IPS DF 4.7 (cell line): ENCODE measurements around the gene DNAJB5.
"Not testable (repeated sequence)": the region's sequence is repeated elsewhere in the genome, so short reads cannot be mapped to it uniquely, and the experiment has no call there.

Experiments used
- DNase-seq: peaks from one replicate; pipeline ENCODE4 v3.0.0-alpha.2; 2013; ENCODE audit warnings: low spot score; ENCODE audit errors: extremely low read depth

DNAJB5 gene

DNA sequence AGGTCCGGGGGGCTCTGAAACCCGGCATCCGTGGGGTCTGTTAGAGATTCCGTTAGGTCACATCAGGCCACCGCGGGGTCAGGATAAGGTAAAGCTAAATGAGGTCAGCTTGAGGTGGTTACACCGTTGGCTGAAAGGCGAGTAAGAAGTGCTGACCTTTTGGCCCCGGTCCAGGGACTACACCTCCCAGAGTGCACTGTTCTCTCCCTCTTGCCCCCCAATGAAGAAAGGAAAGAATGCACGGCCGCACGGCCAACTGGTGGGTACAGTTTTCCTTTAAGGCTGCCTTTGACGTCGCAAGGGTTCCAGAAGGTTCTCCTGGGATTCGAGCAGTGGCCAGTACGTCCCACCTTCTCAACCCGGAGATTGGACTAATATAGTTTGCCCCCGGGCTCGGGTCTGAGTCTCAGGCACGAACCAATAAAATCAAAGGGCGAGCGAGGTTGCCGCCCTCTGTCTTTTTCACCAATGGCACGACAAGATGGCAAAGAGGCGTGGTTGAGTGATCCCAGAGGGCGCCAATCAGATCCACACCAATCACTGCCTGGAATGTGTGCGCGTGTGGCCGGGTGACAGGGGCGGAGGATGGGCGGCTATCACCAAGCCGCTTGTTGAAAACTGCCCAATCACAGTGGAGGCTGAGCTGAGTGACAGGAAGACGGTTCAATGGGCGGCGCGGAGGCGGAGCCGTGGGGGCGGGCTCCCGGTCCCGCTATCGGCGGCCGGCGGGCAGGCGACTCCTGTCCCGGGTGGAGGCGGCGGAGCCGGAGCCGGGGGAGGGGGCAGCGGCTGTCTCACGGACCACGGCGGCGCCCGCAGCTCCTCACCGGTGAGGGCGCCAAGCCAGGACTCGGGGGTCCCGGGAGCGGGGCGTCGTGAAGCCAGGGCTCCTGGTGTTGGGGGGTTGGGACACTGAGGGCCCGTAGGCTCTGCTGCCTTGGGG, at the start of gene DNAJB5:
Gene DNAJB5, plus strand, starts transcription at position 743 of the 943 bp plus-strand sequence. CDS start 886 bp downstream, outside the sequence.
- DNase-seq: peak; percentile 99

DNA sequence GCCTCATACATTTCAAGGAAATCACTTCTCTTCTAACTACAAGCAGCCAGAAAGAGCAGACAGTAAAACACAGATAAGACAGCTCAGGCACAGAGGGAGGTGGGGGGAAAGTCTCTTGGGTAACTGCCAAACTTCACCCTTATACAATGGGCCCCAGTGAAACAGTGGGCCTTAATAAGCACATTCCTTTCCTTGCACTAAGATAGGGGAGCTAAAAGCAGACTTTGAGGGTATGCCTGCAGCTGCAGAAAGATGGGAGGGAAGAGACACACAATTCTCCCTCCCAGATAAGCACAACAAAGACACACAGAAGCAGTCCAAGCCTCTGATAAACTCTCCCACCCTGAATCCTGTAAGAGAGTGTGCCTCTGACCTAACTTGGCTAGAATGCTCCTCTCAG, 49.6 kb upstream of the DNAJB5 start:
- DNase-seq: not testable (repeated sequence)

DNA sequence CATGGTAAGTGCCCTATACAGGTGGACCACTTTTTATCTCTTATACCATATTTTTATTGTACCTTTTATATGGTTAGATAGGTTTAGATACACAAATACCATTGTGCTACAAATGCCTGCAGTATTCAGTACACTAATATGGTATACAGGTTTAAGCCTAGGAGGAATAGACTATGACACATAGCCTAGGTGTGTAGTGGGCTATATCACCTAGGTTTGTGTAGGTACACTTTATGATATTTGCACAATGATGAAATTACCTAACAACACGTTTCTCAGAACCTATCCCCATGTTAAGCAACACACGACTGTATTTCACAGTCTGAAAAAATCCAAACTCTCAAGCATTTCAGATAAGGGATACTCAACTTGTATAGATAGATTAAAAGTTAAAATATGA, 41.1 kb upstream of the DNAJB5 start:
- no peak for DNase-seq

DNA sequence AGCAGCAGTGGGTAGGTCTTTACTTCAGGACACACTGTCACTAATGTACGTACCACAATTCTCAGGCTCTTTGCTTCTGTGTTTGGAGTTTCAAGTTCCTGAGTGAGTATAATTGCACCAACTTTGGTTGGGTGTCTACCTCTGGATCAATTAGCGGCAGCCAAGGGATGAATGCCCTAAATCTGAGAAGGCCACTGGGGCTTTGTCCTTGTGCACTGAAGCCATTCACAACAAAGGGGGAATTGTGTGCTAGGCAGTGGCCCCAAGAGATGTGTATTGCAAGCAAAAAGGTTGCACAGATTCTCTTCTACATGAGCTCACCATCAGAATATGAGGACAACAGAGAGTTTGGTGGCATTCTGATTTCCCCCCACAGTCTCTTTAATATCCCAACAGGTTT, 35.3 kb upstream of the DNAJB5 start:
- DNase-seq: no peak

DNA sequence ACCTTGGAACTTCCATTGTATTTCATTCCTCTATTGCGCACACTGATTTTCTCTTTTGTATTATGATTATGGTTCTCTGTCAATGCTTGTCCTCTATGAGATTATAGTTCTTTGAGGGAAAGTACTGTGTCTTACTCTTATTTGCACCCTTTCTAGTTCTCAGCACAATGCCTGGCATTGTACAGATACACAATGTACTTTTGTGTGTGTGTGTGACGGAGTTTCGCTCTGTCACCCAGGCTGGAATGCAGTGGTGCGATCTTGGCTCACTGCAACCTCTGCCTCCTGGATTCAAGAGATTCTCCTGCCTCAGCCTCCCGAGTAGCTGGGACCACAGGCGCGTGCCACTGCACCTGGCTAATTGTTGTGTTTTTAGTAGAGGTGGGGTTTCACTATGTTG, 33.5 kb upstream of the DNAJB5 start:
- DNase-seq: not testable (repeated sequence)

DNA sequence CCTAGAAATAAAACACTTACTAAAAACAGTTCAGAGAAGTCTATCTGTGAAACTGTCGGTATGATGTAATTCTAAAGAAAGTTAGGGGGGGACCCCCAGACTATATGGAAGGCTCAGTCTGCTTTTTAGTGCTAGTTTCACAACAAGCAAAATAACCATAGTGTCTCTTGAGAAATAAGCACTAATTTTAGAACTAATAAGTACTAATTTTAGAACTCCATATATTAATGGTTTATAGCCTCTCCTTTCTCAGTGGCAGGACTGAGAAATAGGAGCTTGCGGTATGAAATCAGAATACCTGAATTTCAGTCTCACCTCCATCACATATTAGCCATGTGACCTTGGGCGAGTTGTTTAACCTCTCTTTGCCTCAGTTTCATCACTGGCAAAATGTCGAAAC, 32.9 kb upstream of the DNAJB5 start:
- DNase-seq: no peak

DNA sequence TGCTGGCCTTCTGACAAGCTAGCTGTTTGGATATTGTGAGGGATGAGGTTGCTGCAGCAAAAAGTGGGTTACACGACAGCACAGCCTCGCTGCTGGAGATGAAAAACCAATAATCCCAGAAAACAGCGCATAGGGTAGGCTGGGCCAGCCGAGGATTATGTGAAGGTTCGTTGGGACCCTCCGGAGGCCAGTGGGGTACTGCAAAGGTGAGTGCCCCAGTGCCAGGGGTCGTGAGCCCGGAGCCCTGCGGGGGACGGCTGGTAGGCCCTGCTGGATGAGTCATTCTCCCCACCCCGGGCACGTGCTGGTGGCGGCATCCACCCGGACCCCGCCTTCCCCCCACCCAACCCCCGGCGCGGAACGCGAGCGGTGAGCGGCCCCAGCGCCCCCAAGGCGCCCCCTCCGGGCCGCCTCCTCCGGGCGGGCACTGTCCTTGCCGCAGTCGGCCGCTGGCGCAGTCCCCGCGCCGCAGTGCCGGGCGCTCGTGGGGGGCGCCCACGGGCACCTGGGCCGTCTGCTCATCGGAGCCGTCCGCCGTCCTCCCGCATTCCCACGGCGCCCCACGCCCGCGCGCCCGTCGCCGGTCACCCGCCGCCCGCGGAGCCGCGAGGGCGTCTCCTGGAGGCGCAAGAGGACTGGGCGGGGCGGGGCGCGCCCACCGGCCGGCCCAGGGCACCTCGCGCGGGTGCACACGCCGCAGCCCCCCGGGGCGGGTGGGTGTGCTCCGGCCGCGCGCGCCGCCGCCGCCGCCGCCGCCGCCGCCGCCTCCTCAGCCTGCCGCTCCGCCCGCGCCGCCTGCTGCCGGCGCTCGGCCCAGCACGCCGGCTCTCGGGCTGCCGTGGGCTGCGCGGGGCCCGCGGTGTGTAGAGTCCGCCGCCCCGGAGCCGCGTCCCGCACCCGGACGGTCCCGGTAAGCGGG, 31.8 kb upstream of the DNAJB5 start, which contains the start of gene PHF24:
Gene PHF24, plus strand, starts transcription at position 794 of the 919 bp plus-strand sequence. CDS start 13,014 bp downstream, outside the sequence.
- no peak for DNase-seq

DNA sequence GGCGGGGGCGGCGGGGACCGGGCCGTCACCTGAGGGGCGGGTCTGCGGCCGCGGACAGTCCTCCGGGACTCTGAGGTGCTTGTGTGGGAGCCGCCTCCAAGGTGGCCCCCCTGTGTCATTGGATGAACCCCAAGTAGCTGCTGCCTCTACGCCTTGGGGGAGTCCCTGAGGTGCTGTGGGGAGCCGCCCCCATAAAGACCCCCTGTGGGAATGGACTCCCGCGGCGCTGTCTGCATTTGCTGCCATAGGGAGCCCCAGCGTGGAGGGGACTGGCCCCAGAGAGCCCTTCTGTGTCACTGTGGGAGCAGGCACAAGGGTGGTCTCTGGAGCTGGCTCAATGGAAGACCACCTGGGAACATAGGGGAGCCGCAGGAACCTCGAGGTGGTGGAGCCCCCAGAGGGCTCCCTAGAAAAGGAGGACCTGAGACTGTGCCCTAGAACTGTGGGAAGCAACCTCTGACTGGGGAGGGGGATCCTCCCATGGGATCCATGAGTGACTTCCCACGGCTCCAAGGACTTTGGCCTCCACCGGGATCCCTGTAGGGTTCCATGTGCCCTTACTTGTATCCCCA, 31.0 kb upstream of the DNAJB5 start:
- no peak for DNase-seq

DNA sequence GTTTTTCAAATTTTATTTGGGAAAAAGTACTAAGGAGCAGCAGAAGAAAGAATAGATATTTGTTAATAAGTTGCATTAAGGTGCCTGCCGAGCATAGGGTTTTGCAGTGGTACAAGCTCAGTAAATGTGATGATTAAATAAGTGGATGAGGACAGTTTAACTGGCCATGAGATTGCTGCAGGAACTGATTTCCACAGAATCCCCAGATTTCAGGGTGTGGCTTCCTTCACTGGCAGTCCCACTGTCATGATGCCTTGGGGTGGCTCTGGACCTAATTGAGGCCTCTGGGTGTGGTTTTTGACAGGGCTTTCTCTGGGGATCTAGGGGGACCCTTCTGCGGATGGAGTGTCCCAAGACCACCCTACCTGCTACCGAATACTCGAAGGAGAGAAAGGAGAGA, 30.1 kb upstream of the DNAJB5 start:
- no peak for DNase-seq

DNA sequence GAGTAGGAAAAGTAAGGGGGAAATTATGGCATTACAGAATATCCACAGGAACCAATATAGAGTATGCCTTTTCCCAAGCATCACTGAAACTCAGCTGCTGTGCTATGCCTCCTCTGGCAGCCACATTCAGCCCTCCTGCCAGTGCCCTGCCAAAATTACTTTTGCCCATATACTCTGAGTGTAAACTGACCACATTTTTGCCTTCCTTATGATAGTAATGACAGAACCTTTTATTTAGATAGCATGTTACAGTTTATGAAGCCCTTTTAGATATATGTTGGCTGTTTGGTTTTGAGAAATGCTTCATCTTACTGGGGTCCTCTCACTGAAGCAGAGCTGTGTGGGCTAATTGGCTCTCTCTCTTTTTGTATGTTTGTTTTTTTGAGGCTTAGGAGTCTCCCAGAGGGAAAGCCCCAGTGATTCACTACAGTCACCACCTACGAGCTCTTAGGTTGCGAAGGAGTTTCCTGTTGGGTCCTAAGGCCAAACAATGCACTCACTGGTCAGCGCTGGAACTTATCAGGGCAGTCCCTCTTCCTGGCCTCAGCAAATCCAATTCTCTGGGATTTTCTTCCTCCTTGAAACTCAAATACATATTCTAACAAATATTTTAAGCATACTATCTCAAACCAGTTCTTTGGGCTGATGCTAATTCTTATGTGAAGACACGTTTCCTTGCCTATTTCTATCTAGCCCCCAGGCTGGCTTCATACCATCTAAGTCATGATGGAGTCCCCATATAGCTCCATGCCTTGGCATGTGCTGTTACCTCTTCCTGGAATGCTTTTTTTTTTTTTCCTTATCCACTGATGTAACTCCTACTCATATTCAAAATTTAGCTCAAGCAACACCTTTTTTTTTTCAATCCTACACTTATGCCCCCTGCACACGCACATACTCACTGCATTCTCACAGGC, 27.7 kb upstream of the DNAJB5 start:
- DNase-seq: no peak

DNA sequence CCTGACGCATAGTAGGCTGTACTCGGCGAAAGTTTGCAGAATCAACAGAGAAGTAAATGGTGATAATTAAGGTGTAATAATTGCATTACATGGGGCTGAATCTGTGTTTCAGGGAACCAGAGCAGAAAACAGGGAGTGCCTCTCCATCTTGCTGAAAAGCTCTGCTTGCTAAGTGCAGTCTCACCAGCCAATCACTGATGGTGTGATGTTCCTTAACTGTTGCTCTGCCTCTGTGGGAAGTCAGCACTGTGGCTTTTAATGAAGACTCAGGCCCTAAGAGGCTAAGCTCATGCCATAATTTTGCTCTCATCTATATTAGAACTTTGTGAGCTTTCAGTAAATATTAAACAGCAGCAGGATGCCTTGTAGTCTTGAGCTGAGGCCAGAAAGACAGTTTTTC, 27.0 kb upstream of the DNAJB5 start:
- DNase-seq: no peak

DNA sequence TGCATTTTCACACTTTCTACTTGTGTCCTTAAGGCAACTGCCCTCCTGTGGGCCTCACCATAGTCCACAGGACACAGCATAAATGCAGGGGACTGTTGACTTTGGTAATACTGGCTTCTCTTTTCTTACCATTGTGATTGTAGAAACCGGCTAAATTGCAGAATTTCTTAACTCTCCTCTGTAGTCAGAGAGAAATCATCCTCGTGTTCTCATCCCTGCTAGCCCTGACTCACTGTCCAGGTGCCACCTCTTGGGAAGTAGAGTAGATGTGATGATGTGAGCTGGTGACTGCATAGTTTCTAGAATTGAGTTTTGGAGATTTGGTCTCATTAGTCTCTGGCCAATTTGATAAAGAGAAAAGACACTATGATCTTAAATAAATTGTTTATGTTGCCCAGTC, 26.0 kb upstream of the DNAJB5 start:
- no peak for DNase-seq

DNA sequence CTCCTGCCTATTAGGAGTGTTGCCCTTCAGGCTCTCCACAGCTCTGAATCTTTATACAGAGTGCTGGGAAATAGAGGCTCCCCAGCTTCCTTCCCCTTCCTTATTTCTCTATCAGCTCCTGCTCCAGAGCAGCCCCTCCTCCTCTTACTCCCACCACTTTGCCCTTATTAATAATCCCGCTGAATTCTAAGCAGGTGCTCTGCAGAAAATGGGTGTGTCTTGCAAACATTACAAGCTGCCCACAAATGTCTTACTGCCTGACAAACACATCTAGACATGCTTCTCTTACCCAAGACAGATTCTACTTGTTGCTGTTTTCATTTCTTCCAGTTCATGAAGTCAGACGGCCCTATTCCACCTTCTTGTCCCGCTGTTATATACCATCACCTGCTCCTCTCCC, 25.1 kb upstream of the DNAJB5 start:
- DNase-seq: no peak

DNA sequence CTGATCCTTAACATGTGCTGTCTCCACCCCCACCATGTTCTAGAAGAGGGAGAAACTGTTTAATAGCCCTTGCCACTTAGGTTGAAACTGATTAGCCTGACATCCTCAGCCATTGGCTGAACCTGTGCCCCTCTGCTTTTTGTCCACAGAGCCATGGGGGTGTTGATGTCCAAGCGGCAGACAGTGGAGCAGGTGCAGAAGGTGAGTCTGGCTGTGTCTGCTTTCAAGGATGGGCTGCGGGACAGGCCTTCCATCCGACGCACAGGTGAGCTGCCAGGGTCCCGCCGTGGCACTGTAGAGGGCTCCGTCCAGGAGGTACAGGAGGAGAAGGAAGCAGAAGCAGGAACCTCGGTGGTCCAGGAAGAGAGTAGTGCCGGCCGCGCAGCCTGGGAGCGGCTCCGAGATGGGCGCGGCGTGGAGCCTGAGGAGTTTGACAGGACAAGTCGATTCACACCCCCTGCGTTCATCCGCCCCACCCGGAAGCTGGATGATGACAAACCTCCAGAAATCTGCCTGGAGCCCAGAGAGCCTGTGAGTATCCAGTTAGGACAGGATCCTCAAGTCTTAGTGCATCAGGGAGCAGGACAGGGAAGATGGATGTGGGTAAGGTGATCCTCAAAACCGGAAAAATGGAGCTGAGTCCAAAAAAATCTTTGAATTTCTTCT, 18.3 kb upstream of the DNAJB5 start:
- no peak for DNase-seq

DNA sequence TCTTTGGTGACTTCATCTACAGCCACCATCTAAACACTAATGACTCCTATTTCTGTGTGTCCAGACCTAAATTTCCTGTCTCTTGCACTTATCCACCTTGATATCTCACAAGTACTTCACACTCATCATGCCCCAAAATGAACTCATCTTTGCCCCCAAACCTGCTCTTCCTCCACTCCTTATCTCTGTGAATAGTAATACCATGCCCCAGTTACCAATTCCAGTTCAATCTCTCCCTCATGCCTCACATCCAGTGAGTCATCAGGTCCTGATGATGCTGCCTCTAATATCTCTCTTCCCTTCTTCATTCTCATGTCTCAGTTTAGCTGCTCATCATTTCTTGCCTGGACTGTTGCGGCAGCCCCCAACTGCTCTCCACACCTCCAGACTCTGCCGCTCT, 14.9 kb upstream of the DNAJB5 start:
- no peak for DNase-seq

DNA sequence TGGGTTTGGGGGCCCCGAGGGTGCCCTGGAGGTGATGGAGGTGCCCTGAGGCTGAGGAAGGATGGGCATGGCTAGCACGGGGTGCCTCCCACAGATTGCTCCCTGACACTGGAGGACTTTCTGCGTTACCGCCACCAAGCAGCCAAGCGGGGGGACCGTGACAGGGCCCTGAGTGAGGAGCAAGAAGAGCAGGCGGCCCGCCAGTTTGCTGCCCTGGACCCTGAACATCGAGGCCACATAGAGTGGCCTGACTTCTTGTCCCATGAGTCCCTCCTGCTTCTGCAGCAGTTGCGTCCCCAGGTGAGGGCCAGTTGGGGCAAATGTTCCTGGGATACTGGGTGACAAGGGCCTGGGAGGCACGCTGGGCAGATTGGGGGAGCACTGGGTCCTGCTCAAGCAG, 13.1 kb upstream of the DNAJB5 start:
- no peak for DNase-seq

DNA sequence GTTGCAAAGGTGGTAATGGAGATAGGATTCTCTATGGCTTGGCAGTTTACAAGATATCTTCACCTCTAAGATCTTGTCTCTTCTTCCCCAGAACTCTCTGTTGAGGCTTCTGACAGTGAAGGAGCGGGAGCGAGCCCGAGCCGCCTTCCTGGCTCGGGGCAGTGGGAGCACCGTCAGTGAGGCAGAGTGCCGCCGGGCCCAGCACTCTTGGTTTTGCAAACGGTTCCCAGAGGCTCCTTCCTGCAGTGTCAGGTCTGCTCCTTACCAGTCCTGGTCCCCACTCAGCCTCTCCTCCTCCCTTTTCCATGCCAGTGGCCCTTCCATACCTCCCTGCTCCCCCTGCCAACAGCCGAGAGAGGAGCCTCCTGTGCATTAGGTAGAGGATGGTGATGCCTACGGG, 12.6 kb upstream of the DNAJB5 start:
- no peak for DNase-seq

DNA sequence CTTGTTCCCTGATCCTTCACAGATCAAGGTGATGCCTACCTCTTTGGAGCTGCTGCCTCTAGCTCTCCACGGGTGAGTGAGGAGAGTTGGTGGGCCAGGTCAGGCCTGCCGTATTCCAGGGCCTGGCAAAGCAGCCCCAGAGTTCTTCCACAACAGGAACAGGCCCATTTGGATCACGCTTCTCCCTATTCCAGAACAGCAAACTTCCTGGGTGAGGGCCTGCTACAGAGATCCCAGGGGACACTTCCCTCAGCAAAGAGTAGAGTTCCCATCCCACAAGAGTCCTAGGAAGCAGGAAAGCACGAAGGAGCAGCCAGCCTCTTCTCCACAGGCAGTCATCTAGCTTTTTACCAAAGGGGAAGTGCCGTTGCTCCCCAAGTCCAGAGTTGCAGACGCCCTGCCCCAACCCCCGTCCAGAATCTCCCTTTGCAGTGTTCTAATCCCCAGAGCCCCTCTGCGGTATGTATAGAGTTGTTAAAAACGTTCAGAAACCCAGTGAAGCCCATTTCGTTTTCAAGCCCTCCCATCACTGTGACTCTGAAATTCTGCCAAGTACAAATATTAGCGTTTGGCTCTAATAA, 9.3 kb upstream of the DNAJB5 start:
- no peak for DNase-seq

DNA sequence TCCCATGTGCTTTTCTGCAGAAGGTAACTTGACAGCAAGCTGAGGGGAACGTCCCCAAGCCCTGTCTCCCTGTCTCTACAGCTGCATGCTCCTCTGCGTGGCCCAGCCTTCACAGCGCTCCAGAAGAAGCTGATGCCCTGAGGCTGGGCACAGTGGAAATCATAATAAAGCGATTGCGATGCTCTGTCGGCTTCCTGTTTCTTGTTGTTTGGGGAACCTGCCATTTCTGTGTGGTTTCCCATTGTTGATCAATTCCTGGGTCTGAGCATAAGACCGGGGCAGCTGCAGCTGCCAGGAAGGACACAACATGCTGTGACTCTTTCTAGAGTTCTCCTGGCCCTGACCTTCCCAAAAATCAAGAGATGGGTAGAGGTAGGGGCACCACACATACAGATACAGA, 7.2 kb upstream of the DNAJB5 start:
- DNase-seq: no peak

DNA sequence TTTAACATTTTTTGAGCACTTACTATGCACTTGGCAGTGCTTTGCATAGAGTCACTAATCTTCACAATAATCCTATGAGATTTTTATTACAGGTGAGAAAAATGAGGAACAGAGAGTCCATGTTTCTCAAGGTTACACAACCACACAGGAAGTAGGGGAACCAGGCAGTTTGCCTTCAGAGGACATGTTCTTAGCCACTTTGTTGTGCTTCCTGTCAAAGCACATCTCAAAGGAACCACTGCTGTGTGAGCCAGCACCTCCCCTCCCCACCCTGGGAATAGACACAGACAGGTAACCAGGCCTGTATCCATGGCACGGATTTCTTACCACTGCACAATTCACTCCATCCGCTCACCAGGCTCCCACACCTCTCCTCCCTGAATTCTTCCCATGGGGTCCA, 6.3 kb upstream of the DNAJB5 start:
- DNase-seq: no peak
